Measurements from ENCODE around the gene BCKDHB.

- TF ChIP-seq TAF1 (IDR thresholded peaks at IDR 0.05; ENCODE audit: low read depth) = no peak
- no peak for TF ChIP-seq REST (IDR thresholded peaks at IDR 0.05; ENCODE audit: low read depth)
- TF ChIP-seq EGR1 (IDR thresholded peaks at IDR 0.05) = no peak
- TF ChIP-seq FOXM1 (IDR thresholded peaks at IDR 0.05; ENCODE audit: borderline replicate concordance, low read depth) = no peak
- TF ChIP-seq TCF12 (IDR thresholded peaks at IDR 0.05; ENCODE audit: low read depth) = no peak
- TF ChIP-seq RAD21 (IDR thresholded peaks at IDR 0.05; ENCODE audit: low read depth) = no peak
- no peak for TF ChIP-seq EP300 (IDR thresholded peaks at IDR 0.05; ENCODE audit: borderline replicate concordance)
These were observed 49.8 kb downstream of the BCKDHB start for GRCh38 chr6:80156221-80156620.

Measured in Ishikawa (cell line).